TTC549 (cell line): ENCODE data around the gene ZFP36L1.

Experiments used
- FAIRE-seq: peaks from 2 replicates; lab custom pipeline; 2012; peaks lifted over from hg19 to GRCh38; lab: Jason Lieb, UNC

Gene ZFP36L1

DNA sequence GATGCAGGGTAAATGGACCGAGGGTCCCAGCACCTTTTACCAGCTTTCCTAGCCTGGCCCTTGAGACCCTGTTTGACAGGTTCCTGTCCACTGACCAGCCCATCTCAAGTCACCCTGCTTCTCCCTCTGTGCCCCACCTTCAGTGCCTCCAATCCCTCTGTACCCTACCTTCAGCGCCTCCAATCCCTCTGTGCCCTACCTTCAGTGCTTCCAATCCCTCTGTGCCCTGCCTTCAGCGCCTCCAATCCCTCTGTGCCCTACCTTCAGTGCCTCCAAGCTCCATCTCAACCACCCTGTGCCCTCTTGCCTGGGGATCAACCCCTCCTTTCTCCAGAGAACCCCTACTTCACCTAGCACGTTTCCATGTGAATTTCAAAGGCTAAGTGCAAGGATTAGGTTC, 54.3 kb downstream of the ZFP36L1 start:
- FAIRE-seq = no peak
